Neural cell (in vitro differentiated cells): ENCODE measurements around the gene PRRX2. TPM values are rescaled to one million over a fixed set of nuclear protein-coding genes. Genes with fewer than 3 reads are reported as not detected.

ENCODE experiments used
- H2AFZ ChIP-seq: fragments of 200-600, 300-800 bp; sonication (generic), shearing (Covaris generic); 2 replicates; pipeline ENCODE4 v1.6.0; 2014; ENCODE audit warnings: low read depth, mild to moderate bottlenecking, antibody characterized with exemption, low read length, moderate library complexity
- H3F3A ChIP-seq: fragments of 200-600 bp; shearing (Covaris generic); 2 replicates; pipeline ENCODE4 v1.6.1; 2016; ENCODE audit warnings: mild to moderate bottlenecking, moderate library complexity, mixed read lengths, antibody characterized with exemption, low read length; ENCODE audit not compliant: insufficient read depth, poor library complexity, severe bottlenecking
- H3K27ac ChIP-seq: fragments of 200-600, 300-800 bp; sonication (generic), shearing (Covaris generic); 2 replicates; pipeline ENCODE4 v1.5.1; 2014; ENCODE audit warnings: mild to moderate bottlenecking, low read length, moderate library complexity
- H3K27me3 ChIP-seq: fragments of 300-800, 200-600 bp; sonication (generic), shearing (Covaris generic); 2 replicates; pipeline ENCODE4 v1.6.0; 2014; ENCODE audit warnings: mild to moderate bottlenecking, low read depth, low read length, moderate library complexity; ENCODE audit not compliant: insufficient read depth
- H3K36me3 ChIP-seq: fragments of 300-800, 200-600 bp; sonication (generic), shearing (Covaris generic); 2 replicates; pipeline ENCODE4 v1.5.1; 2014; ENCODE audit warnings: mild to moderate bottlenecking, antibody characterized with exemption, low read length, moderate library complexity; ENCODE audit not compliant: insufficient read depth
- H3K4me2 ChIP-seq: fragments of 300-800, 200-600 bp; sonication (generic), shearing (Covaris generic); 2 replicates; pipeline ENCODE4 v1.6.0; 2014; ENCODE audit warnings: mild to moderate bottlenecking, low read length
- H3K4me3 ChIP-seq: fragments of 300-800, 200-600 bp; sonication (generic), shearing (Covaris generic); 2 replicates; pipeline ENCODE4 v1.5.1; 2014; ENCODE audit warnings: mild to moderate bottlenecking, low read length, moderate library complexity
- H3K79me2 ChIP-seq: fragments of 200-600 bp; shearing (Covaris generic); replicated peaks from 2 replicates; pipeline ENCODE4 v1.6.0; 2014; ENCODE audit warnings: mild to moderate bottlenecking, low read length, moderate library complexity; ENCODE audit not compliant: insufficient read depth
- H3K9ac ChIP-seq: fragments of 300-800, 200-600 bp; sonication (generic), shearing (Covaris generic); 2 replicates; pipeline ENCODE4 v1.6.1; 2016; ENCODE audit warnings: mild to moderate bottlenecking, low read length, mixed read lengths
- H3K9me2 ChIP-seq: fragments of 200-600 bp; shearing (Covaris generic); 2 replicates; pipeline ENCODE4 v1.6.1; 2016; ENCODE audit warnings: mild to moderate bottlenecking, low read length, mixed read lengths; ENCODE audit not compliant: insufficient read depth
- H3K9me3 ChIP-seq: fragments of 200-600, 300-800 bp; sonication (generic), shearing (Covaris generic); 2 replicates; pipeline ENCODE4 v1.6.1; 2016; ENCODE audit warnings: mild to moderate bottlenecking, mixed run types, low read length, moderate library complexity, mixed read lengths
- H4K20me1 ChIP-seq: fragments of 200-600 bp; shearing (Covaris generic); 2 replicates; pipeline ENCODE4 v1.6.1; 2016; ENCODE audit warnings: mild to moderate bottlenecking, mixed run types; ENCODE audit not compliant: insufficient read depth
- CTCF ChIP-seq: fragments of 450-650 bp; IDR thresholded peaks from 2 replicates; pipeline ENCODE4 v1.5.1; 2014; ENCODE audit warnings: antibody characterized with exemption, mild to moderate bottlenecking, moderate library complexity; ENCODE audit not compliant: poor library complexity, severe bottlenecking
- EP300 ChIP-seq: fragments of 450-650 bp; conservative IDR thresholded peaks from 2 replicates; pipeline ENCODE4 v1.6.1; 2014; ENCODE audit warnings: antibody characterized with exemption, mild to moderate bottlenecking, moderate library complexity; ENCODE audit not compliant: poor library complexity, severe bottlenecking
- EZH2 ChIP-seq: fragments of 200-600, 300-800 bp; shearing (Covaris generic), sonication (generic); IDR thresholded peaks from 2 replicates; pipeline ENCODE4 v1.6.1; 2014; ENCODE audit warnings: antibody characterized with exemption, low read length, borderline replicate concordance, mild to moderate bottlenecking; ENCODE audit not compliant: insufficient read depth, poor library complexity, severe bottlenecking
- POLR2AphosphoS5 ChIP-seq: IDR thresholded peaks from 2 replicates; pipeline ENCODE4 v1.6.1; 2012
- RAD21 ChIP-seq: fragments of 450-650 bp; conservative IDR thresholded peaks from 2 replicates; pipeline ENCODE4 v1.6.1; 2014; ENCODE audit warnings: antibody characterized with exemption, mild to moderate bottlenecking, moderate library complexity
- REST ChIP-seq: IDR thresholded peaks from 2 replicates; pipeline ENCODE4 v1.6.1; 2012; ENCODE audit warnings: borderline replicate concordance
- SMC3 ChIP-seq: fragments of 450-650 bp; conservative IDR thresholded peaks from 2 replicates; pipeline ENCODE4 v1.6.1; 2014; ENCODE audit warnings: antibody characterized with exemption, mild to moderate bottlenecking, moderate library complexity; ENCODE audit not compliant: poor library complexity
- TAF1 ChIP-seq: IDR thresholded peaks from 2 replicates; pipeline ENCODE4 v1.6.1; 2012; ENCODE audit warnings: low read depth
- polyA plus RNA-seq: library from polyadenylated mRNA; depleted of rRNA; stranded (reverse); fragments of >200 nt; gene quantifications from 2 replicates; pipeline ENCODE4 v1.2.3, GENCODE V29; 2014

The PRRX2 gene
- polyA plus RNA-seq, 1 donor from 2014 or later, result not detected

DNA sequence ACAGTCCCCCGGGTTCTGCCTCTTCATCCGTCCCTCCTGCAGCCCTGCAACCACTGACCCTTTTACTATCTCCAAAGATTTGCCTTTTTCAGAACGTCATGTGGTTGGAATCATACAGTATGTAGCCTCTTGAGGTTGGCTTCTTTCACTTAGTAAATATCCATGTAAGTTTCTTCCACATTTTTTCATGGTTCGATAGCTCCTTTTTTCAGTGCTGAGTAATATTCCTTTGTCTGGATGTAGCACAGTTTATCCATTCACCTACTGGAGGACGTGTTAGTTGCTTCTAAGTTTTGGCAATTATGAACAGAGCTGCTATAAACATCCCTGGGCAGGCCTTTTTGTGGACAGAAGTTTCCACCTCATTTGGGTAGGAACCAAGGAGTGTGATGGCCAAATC lies 27.1 kb downstream of the PRRX2 start (continued):
- TF ChIP-seq SMC3 (no peak), EZH2 (no peak), RAD21 (no peak), POLR2AphosphoS5 (no peak)

GRCh38 chr9:129693741-129694140 lies 28.3 kb downstream of the PRRX2 start:
- H3K36me3 ChIP-seq, result no peaks in the 10 kb centered on the region
- H3K27ac ChIP-seq, result no peak overlapping the region
- TF ChIP-seq RAD21 (no peak), CTCF (no peak), REST (no peak), EP300 (no peak), SMC3 (no peak), POLR2AphosphoS5 (no peak), EZH2 (no peak)
- H3K9me2 ChIP-seq, result no peaks in the 10 kb centered on the region
- H3F3A ChIP-seq, result no peaks in the 10 kb centered on the region
- no peak overlapping the region for H2AFZ ChIP-seq
- no peaks in the 10 kb centered on the region for H3K79me2 ChIP-seq
- no peak overlapping the region for H3K4me2 ChIP-seq
- H3K27me3 ChIP-seq, result peaks cover 31% of the 10 kb centered on the region
- H3K4me3 ChIP-seq, result no peak overlapping the region
- no peak overlapping the region for H3K9ac ChIP-seq
- no peaks in the 10 kb centered on the region for H4K20me1 ChIP-seq
- no peaks in the 10 kb centered on the region for H3K9me3 ChIP-seq

DNA sequence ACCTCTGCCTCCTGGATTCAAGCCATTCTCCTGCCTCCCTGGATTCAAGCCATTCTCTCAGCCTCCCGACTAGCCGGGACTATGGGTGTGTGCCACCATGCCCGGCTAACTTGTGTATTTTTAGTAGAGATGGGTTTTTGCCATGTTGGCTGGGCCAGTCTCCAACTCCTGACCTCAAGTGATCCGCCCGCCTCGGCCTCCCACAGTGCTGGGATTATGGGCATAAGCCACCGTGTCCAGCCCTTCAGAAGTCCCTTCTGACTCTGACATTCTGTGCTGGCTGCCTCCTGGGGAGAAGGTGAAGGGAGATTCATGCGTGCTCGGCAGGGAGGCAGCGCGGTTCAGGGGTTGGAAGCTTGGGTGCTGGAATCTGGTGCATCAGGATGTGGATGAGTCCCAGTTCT lies 28.8 kb downstream of the PRRX2 start:
- Histone ChIP-seq H3K4me3 (no peak overlapping the region), H3K27ac (no peak overlapping the region), H3K79me2 (no peaks in the 10 kb centered on the region), H3K4me2 (no peak overlapping the region), H3K9me2 (no peaks in the 10 kb centered on the region), H3K27me3 (peaks cover 31% of the 10 kb centered on the region), H3K9ac (no peak overlapping the region), H4K20me1 (no peaks in the 10 kb centered on the region), H2AFZ (no peak overlapping the region), H3F3A (no peaks in the 10 kb centered on the region), H3K36me3 (no peaks in the 10 kb centered on the region), H3K9me3 (no peaks in the 10 kb centered on the region)
- no peak for TF ChIP-seq TAF1
- TF ChIP-seq RAD21, result no peak
- no peak for TF ChIP-seq SMC3
